BJ (cell line): ENCODE results near the gene RABGEF1. TPM values are rescaled to one million over a fixed set of nuclear protein-coding genes. Genes with fewer than 3 reads are reported as not detected.
"Not testable (repeated sequence)": the region's sequence is repeated elsewhere in the genome, so short reads cannot be mapped to it uniquely, and the experiment has no call there.

Source experiments
- CTCF ChIA-PET: fragments of 350-600 bp; formaldehyde crosslinking; extraction: SDS; loops from one replicate; lab custom pipeline; 2021; ENCODE audit warnings: antibody characterized with exemption, inconsistent platforms; lab: Yijun Ruan, JAX
- POLR2A ChIA-PET: fragments of 300-600 bp; sonication (Branson Sonifier 250); formaldehyde crosslinking; extraction: SDS; loops from one replicate; lab custom pipeline; 2021; ENCODE audit warnings: antibody characterized with exemption; lab: Charles Lee
- DNase-seq: peaks from one replicate; pipeline ENCODE4 v3.0.0-alpha.2; 2011; ENCODE audit warnings: low read depth
- H3K27me3 ChIP-seq: 2 replicates; pipeline ENCODE4 v1.6.0; 2011; ENCODE audit warnings: low read length; ENCODE audit not compliant: control insufficient read depth, insufficient read depth
- H3K36me3 ChIP-seq: 2 replicates; pipeline ENCODE4 v1.5.1; 2011; ENCODE audit warnings: low read length; ENCODE audit not compliant: control insufficient read depth, insufficient read depth
- H3K4me3 ChIP-seq: 2 replicates; pipeline ENCODE4 v1.5.1; 2011; ENCODE audit warnings: low read depth, mild to moderate bottlenecking, control low read depth, low read length
- CTCF ChIP-seq: IDR thresholded peaks from 2 replicates; pipeline ENCODE4 v1.5.1; 2011; ENCODE audit warnings: low read depth, mild to moderate bottlenecking, control low read depth, inconsistent platforms, low read length, moderate library complexity; ENCODE audit not compliant: insufficient read depth
- polyA plus RNA-seq: library from polyadenylated mRNA; depleted of rRNA; stranded (reverse); fragments of >200 nt; gene quantifications from 2 replicates; pipeline ENCODE4 v1.2.3, GENCODE V29; 2011

Gene RABGEF1
- polyA plus RNA-seq, 1 experiment: 61.0 TPM

DNA sequence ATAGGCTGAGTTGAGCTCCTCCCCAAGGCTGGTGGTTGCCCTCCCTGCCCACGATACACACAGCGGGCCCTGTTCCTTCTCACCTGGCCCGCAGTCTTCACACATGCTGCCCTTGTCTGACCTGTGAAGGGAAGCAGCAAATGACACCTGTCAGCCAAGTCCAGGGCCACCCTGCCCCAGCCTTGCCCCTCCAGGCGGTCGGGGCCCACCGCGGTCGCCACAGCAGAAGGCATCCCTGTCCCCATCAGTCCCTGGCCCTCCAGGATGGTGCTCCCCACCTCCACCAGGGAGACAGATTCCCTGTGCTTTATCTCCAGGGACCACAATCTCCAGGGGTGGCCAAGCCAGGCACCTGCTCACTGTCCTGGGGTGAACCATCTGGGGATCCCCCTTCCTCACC, 99.3 kb downstream of the RABGEF1 start:
- ChIA-PET POLR2A (no interaction called here), CTCF (interaction anchor here (0.6 kb wide), 1 partner anchor 286 kb away, joined by 3 read pairs; no protein-coding TSS in a partner anchor)
- no peak overlapping the region for H3K4me3 ChIP-seq
- H3K27me3 ChIP-seq: no peaks in the 10 kb centered on the region
- no peaks in the 10 kb centered on the region for H3K36me3 ChIP-seq
- DNase-seq: no peak
- no peak for TF ChIP-seq CTCF

DNA sequence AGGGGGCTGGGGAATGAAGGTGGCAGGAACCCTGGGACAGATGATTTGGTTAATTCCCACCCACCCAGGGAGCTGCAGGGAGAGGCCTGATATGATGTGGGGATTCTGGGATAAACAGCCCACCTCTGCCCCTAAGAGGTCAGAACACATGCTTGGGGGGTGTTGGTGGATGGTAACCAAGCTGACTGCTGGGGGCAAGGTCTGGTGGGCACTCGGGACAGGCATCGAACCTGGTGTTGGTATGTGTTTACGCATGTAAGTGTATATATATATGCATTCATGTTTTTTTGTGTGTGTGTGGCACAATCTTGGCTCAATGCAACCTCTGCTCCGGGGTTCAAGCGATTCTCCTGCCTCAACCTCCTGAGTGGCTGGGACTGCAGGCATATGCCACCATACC, 99.8 kb downstream of the RABGEF1 start:
- Histone ChIP-seq H3K36me3 (no peaks in the 10 kb centered on the region), H3K4me3 (no peak overlapping the region), H3K27me3 (no peaks in the 10 kb centered on the region)
- no peak for DNase-seq
- no peak for TF ChIP-seq CTCF
- POLR2A ChIA-PET: no interaction called here
- CTCF ChIA-PET: interaction anchor here (0.6 kb wide), 1 partner anchor 287 kb away, joined by 3 read pairs; no protein-coding TSS in a partner anchor

DNA sequence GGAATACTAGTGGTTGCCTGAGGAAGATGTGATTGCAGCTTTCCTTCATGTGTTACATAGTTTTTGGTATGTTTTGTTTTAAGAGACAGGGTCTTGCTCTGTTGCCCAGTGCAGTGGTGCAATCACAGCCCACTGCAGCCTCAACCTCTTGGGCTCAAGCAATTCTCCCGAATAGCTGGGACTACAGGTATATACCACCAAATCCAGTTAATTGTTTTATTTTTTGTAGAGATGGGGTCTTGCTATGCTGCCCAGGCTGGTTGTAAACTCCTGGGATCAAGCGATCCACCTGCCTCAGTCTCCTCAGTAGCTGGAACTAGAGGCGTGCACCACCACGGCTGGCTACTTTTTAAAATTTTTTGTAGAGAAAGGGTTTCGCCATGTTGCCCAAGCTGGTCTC, 101.4 kb downstream of the RABGEF1 start:
- H3K4me3 ChIP-seq: no peak overlapping the region
- no peak for DNase-seq
- TF ChIP-seq CTCF: no peak
- ChIA-PET CTCF (no interaction called here), POLR2A (no interaction called here)
- no peaks in the 10 kb centered on the region for H3K36me3 ChIP-seq
- no peaks in the 10 kb centered on the region for H3K27me3 ChIP-seq

DNA sequence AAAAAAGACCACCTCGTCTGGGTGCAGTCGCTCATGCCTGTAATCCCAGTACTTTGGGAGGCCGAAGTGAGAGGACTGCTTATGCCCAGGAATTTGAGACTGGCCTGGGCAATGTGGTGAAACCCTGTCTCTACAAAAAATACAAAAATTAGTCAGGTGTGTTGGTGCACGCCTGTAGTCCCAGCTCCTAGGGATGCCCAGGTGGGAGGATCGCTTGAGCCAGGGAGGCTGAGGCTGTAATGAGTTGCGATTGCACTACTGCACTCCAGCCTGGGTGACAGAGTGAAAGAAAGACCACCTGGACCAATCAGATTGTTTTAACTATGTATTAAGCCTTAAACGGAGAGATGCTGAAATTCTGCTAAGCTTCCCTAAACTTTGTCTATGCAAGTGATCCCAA, 103.0 kb downstream of the RABGEF1 start:
- DNase-seq, POLR2A ChIA-PET, H3K36me3 ChIP-seq, CTCF ChIA-PET, H3K4me3 ChIP-seq, H3K27me3 ChIP-seq: not testable (repeated sequence)

GRCh38 chr7:66844552-66845378, 104.2 kb downstream of the RABGEF1 start:
- peak; percentile 86 for DNase-seq
- ChIA-PET CTCF (no interaction called here), POLR2A (no interaction called here)
- peak; percentile 37 for TF ChIP-seq CTCF
- Histone ChIP-seq H3K27me3 (no peaks in the 10 kb centered on the region), H3K36me3 (no peaks in the 10 kb centered on the region), H3K4me3 (peak overlapping the region; percentile 65)
